SU-DHL-6 (cell line): ENCODE measurements around the gene SUSD4.

Experiments
- H2AFZ ChIP-seq: fragments of 200-600 bp; sonication (generic); 2 replicates; pipeline ENCODE4 v1.6.1; 2014; ENCODE audit warnings: low read depth, mild to moderate bottlenecking, moderate library complexity, mixed read lengths, antibody characterized with exemption, low read length; ENCODE audit not compliant: severe bottlenecking
- H3F3A ChIP-seq: fragments of 200-600 bp; shearing (Covaris generic); 2 replicates; pipeline ENCODE4 v1.6.0; 2016; ENCODE audit warnings: antibody characterized with exemption, mild to moderate bottlenecking; ENCODE audit not compliant: insufficient read depth
- H3K27ac ChIP-seq: fragments of 200-600 bp; sonication (generic); 2 replicates; pipeline ENCODE4 v1.5.1; 2016; ENCODE audit warnings: low read depth, mild to moderate bottlenecking, low read length, moderate library complexity, mixed read lengths
- H3K27me3 ChIP-seq: fragments of 200-600 bp; sonication (generic), shearing (Covaris generic); 2 replicates; pipeline ENCODE4 v1.6.0; 2014; ENCODE audit warnings: mild to moderate bottlenecking, low read length
- H3K36me3 ChIP-seq: fragments of 200-600 bp; sonication (generic); 2 replicates; pipeline ENCODE4 v1.6.1; 2014; ENCODE audit warnings: mild to moderate bottlenecking, low read length, mixed read lengths
- H3K4me2 ChIP-seq: fragments of 300-600, 200-600 bp; shearing (Covaris generic), sonication (generic); 2 replicates; pipeline ENCODE4 v1.6.0; 2014; ENCODE audit warnings: low read length, low read depth, mild to moderate bottlenecking; ENCODE audit not compliant: poor library complexity, severe bottlenecking
- H3K4me3 ChIP-seq: fragments of 200-600 bp; sonication (generic); 2 replicates; pipeline ENCODE4 v1.5.1; 2014; ENCODE audit warnings: antibody characterized with exemption, low read length, mild to moderate bottlenecking, mixed read lengths; ENCODE audit not compliant: insufficient read depth, poor library complexity, severe bottlenecking
- H3K79me2 ChIP-seq: fragments of 200-600 bp; sonication (generic); 2 replicates; pipeline ENCODE4 v1.6.1; 2014; ENCODE audit warnings: mild to moderate bottlenecking, low read length, moderate library complexity; ENCODE audit not compliant: insufficient read depth
- H3K9ac ChIP-seq: fragments of 200-600 bp; sonication (generic); 2 replicates; pipeline ENCODE4 v1.7.0; 2014; ENCODE audit warnings: mild to moderate bottlenecking, low read length
- H3K9me2 ChIP-seq: fragments of 200-600 bp; sonication (generic); replicated peaks from 2 replicates; pipeline ENCODE4 v1.6.1; 2014; ENCODE audit warnings: low read length; ENCODE audit not compliant: insufficient read depth
- H3K9me3 ChIP-seq: fragments of 200-600 bp; sonication (generic); 2 replicates; pipeline ENCODE4 v1.6.1; 2014; ENCODE audit warnings: low read length, mixed read lengths; ENCODE audit not compliant: insufficient read depth
- H4K20me1 ChIP-seq: fragments of 200-600 bp; sonication (generic); 2 replicates; pipeline ENCODE4 v1.6.1; 2014; ENCODE audit warnings: low read depth, mild to moderate bottlenecking, antibody characterized with exemption, low read length, moderate library complexity, mixed read lengths
- EZH2phosphoT487 ChIP-seq: fragments of 200-600 bp; sonication (generic), shearing (Covaris generic); conservative IDR thresholded peaks from 2 replicates; pipeline ENCODE4 v1.6.1; 2018; ENCODE audit warnings: mild to moderate bottlenecking, antibody characterized with exemption, low read length, moderate library complexity, mixed read lengths
- TF ChIP-seq, protein P1 (sequence below): fragments of 200-600 bp; sonication (generic); IDR thresholded peaks from one replicate; pipeline ENCODE4 v1.5.1; 2017; ENCODE audit warnings: antibody characterized with exemption, mild to moderate bottlenecking, low read length, moderate library complexity; ENCODE audit not compliant: insufficient read depth, poor library complexity, severe bottlenecking

SUSD4 gene

DNA sequence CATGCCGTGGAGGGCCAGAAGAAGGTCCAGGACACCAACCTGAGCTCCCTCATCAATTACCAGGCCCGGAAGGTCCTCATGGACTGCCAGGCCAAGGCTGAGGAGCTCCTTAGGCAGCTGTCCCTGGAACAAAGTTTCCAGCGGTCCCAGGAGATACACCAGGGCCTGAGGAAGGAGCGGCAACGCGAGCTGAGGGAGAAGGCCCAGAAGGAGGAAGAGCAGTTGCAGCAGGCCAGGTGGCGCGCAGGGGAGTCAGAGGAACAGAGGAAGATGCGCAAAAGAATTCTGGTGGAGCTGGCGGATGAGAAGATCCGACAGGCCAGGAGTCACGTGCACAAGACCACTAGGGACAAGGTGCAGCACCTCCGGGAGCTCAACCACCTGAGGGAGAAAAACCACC, 30.7 kb upstream of the SUSD4 start:
- Histone ChIP-seq H3F3A (no peaks in the 10 kb centered on the region), H3K9ac (no peak overlapping the region), H3K4me2 (no peak overlapping the region), H4K20me1 (no peaks in the 10 kb centered on the region), H3K36me3 (no peaks in the 10 kb centered on the region), H3K9me2 (no peaks in the 10 kb centered on the region), H3K79me2 (no peaks in the 10 kb centered on the region), H3K27ac (no peak overlapping the region), H3K27me3 (no peaks in the 10 kb centered on the region), H2AFZ (no peak overlapping the region), H3K4me3 (no peak overlapping the region), H3K9me3 (no peaks in the 10 kb centered on the region)
- TF ChIP-seq, protein P1, sequence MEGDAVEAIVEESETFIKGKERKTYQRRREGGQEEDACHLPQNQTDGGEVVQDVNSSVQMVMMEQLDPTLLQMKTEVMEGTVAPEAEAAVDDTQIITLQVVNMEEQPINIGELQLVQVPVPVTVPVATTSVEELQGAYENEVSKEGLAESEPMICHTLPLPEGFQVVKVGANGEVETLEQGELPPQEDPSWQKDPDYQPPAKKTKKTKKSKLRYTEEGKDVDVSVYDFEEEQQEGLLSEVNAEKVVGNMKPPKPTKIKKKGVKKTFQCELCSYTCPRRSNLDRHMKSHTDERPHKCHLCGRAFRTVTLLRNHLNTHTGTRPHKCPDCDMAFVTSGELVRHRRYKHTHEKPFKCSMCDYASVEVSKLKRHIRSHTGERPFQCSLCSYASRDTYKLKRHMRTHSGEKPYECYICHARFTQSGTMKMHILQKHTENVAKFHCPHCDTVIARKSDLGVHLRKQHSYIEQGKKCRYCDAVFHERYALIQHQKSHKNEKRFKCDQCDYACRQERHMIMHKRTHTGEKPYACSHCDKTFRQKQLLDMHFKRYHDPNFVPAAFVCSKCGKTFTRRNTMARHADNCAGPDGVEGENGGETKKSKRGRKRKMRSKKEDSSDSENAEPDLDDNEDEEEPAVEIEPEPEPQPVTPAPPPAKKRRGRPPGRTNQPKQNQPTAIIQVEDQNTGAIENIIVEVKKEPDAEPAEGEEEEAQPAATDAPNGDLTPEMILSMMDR, result no peak
- TF ChIP-seq EZH2phosphoT487, result no peak

DNA sequence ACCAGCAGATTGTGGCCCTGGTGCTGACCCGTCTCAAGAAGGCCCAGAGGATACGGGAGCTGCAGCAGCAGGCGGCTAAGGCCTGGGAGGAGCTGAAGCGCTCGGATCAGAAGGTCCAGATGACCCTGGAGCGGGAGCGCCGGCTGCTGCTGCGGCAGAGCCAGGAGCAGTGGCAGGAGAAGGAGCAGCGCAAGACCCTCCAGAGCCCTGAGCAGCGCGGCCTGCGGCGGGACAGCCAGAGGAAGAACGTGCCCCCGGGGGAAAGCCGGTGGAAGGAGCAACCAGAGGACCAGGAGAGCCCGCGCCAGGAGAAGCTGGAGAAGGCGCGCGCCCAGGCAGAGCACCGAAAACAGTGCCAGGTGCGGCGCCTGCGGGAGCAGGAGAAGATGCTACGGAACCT, 30.3 kb upstream of the SUSD4 start:
- no peaks in the 10 kb centered on the region for H3K9me3 ChIP-seq
- H3K4me2 ChIP-seq, result no peak overlapping the region
- no peak for TF ChIP-seq EZH2phosphoT487
- TF ChIP-seq, protein P1, result no peak
- no peak overlapping the region for H3K27ac ChIP-seq
- no peaks in the 10 kb centered on the region for H3K36me3 ChIP-seq
- H3K79me2 ChIP-seq, result no peaks in the 10 kb centered on the region
- H3K9me2 ChIP-seq, result no peaks in the 10 kb centered on the region
- no peaks in the 10 kb centered on the region for H3K27me3 ChIP-seq
- no peaks in the 10 kb centered on the region for H4K20me1 ChIP-seq
- no peak overlapping the region for H2AFZ ChIP-seq
- H3K9ac ChIP-seq, result no peak overlapping the region
- no peak overlapping the region for H3K4me3 ChIP-seq
- H3F3A ChIP-seq, result no peaks in the 10 kb centered on the region

DNA sequence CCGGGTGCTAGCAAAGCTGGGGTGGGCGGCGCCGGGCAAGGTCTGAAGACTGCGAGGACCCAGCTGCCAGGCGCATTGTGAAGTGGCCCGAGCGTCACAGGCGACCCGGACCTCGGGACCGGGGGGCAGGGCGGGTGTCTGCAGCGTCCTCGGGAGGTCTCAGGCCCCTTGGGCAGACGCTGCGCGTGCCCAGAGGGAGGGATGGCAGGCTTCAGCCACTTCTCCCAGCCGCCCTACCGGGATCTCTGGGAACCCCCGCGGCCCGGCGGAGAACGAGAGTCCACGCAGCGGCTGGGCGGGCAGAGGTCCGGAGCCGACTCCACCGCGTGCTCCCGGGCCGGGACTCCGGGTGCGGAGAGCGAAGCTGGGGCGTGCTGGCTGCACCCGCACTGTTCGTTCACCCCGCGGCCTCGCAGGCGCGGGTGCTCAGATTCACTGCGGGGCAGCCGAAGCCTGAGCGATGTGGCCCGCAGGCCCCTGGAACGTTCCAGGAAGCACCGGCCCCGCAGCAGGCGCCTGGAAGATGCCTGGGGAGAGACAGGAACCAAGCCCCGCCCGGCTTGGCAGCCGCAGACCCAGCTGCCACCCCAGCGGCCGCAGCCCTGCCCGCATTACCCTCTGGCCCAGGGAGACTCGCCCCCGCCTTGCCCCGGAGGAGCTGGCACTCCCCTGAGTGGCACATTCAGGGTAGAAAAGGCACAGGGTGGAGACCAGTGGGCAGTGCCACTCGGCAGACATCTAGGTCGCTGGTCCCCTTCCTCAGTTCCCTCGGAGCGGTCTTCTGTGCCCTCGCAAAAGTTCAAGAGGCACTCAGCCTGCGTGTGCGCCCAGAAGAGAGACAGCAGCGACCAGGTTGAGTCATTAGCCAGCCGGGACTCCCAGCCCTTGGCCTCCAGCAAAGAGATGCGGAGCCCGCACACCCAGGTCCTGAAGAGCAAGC, 29.6 kb upstream of the SUSD4 start, which contains the start of gene CCDC185:
Gene CCDC185, plus strand, starts transcription at position 141 of the 940 bp plus-strand sequence. Its CDS starts 61 bp downstream, at position 202.
- H3K27ac ChIP-seq, result no peak within 1 kb of the TSS
- no peaks in the 10 kb centered on the region for H3K9me3 ChIP-seq
- no peak within 1 kb of the TSS for H3K4me2 ChIP-seq
- no peaks in the 10 kb centered on the region for H3K79me2 ChIP-seq
- no peaks in the 10 kb centered on the region for H4K20me1 ChIP-seq
- H3K36me3 ChIP-seq, result no peaks in the 10 kb centered on the region
- TF ChIP-seq, protein P1, result no peak
- TF ChIP-seq EZH2phosphoT487, result no peak
- no peaks in the 10 kb centered on the region for H3F3A ChIP-seq
- no peak within 1 kb of the TSS for H2AFZ ChIP-seq
- H3K9ac ChIP-seq, result no peak within 1 kb of the TSS
- no peaks in the 10 kb centered on the region for H3K27me3 ChIP-seq
- H3K4me3 ChIP-seq, result no peak within 1 kb of the TSS
- H3K9me2 ChIP-seq, result no peaks in the 10 kb centered on the region
